ENCODE data around the gene NFATC2. TPM values are rescaled to one million over a fixed set of nuclear protein-coding genes. Genes with fewer than 3 reads are reported as not detected.

NFATC2 gene
- total RNA-seq, 1 donor from 2014 or later, result 3.9 TPM

DNA sequence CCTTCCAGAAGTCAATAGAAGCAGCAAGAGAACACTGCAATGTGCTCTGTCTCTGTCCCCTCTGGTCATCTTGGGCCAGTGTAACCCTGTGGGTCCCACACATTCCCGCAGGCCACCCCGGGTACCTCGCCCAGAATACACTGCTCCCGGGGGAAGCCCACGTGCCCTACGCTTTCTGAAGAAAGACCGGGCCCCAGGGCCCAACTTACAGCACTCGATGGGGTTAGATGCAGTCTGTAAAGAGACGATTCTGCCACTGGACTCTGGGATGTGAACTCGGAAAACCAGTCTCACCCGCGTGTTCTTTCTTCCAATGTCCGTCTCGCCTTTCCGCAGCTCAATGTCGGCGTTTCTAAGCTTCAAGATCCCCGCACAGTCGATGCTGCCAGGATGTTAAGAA, 68.7 kb downstream of the NFATC2 start:
- peaks cover 4% of the 10 kb centered on the region for H3K9me3 Mint-ChIP-seq (ENCODE audit: unreplicated experiment)
- H3K27ac ChIP-seq (ENCODE audit: low read depth, low read length), result no peak overlapping the region
- DNase-seq (ENCODE audit: low read depth) (no peak), FAIRE-seq (no peak)
- no peaks in the 10 kb centered on the region for H3K36me3 ChIP-seq (ENCODE audit: insufficient read depth, low read length)
- H3K4me3 Mint-ChIP-seq (ENCODE audit: unreplicated experiment), result no peak overlapping the region
- H3K9me3 ChIP-seq (ENCODE audit: insufficient read depth, low read depth, low read length), result no peaks in the 10 kb centered on the region
- H3K9ac ChIP-seq (ENCODE audit: low read length), result no peak overlapping the region
- H3K4me1 ChIP-seq (ENCODE audit: insufficient read depth, low read length), result no peaks in the 10 kb centered on the region
- H3K4me3 ChIP-seq (ENCODE audit: insufficient read depth, low read depth, low read length), result no peak overlapping the region
- H3K4me1 Mint-ChIP-seq (ENCODE audit: low read depth, unreplicated experiment), result peaks cover 4% of the 10 kb centered on the region
- H3K79me2 ChIP-seq (ENCODE audit: insufficient read depth, low read length), result no peaks in the 10 kb centered on the region
- no peaks in the 10 kb centered on the region for H3K27me3 ChIP-seq (ENCODE audit: insufficient read depth, low read length)
- H2AFZ ChIP-seq (ENCODE audit: low read depth, low read length), result no peak overlapping the region
- TF ChIP-seq EZH2 (IDR thresholded peaks at IDR 0.05; ENCODE audit: insufficient read depth, low read length), result no peak
- TF ChIP-seq, protein P1, sequence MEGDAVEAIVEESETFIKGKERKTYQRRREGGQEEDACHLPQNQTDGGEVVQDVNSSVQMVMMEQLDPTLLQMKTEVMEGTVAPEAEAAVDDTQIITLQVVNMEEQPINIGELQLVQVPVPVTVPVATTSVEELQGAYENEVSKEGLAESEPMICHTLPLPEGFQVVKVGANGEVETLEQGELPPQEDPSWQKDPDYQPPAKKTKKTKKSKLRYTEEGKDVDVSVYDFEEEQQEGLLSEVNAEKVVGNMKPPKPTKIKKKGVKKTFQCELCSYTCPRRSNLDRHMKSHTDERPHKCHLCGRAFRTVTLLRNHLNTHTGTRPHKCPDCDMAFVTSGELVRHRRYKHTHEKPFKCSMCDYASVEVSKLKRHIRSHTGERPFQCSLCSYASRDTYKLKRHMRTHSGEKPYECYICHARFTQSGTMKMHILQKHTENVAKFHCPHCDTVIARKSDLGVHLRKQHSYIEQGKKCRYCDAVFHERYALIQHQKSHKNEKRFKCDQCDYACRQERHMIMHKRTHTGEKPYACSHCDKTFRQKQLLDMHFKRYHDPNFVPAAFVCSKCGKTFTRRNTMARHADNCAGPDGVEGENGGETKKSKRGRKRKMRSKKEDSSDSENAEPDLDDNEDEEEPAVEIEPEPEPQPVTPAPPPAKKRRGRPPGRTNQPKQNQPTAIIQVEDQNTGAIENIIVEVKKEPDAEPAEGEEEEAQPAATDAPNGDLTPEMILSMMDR (IDR thresholded peaks at IDR 0.05; ENCODE audit: insufficient read depth, low read depth, low read length), result no peak
- H3K27me3 Mint-ChIP-seq (ENCODE audit: low read depth, unreplicated experiment), result no peaks in the 10 kb centered on the region
- no peaks in the 10 kb centered on the region for H4K20me1 ChIP-seq (ENCODE audit: insufficient read depth, low read length)
- peaks cover 10% of the 10 kb centered on the region for H3K36me3 Mint-ChIP-seq (ENCODE audit: low read depth, unreplicated experiment)
- no peak overlapping the region for H3K4me2 ChIP-seq (ENCODE audit: low read length)
- H3K27ac Mint-ChIP-seq (ENCODE audit: unreplicated experiment), result no peak overlapping the region

DNA sequence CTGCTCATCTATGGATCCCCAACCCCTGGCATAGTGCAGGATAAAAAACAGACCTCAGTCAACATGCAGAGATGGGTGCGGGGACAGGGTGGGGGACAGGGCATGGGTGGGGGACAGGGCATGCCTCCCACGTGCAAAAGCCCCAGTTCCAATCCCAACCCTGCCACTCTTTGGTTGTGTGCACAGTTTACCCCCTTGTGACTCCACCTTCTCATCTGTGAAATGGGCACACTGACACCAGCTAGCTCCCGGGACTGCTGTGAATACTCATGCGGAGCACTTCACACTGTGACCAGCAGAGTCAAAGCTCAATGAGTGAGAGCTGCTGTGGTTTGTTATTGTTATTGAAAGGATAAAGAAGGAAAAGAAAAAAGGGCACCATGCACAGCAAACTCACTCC, 69.3 kb downstream of the NFATC2 start:
- no peak for FAIRE-seq
- Mint-ChIP-seq H3K4me3 (ENCODE audit: unreplicated experiment) (no peak overlapping the region), H3K27ac (ENCODE audit: unreplicated experiment) (no peak overlapping the region)

DNA sequence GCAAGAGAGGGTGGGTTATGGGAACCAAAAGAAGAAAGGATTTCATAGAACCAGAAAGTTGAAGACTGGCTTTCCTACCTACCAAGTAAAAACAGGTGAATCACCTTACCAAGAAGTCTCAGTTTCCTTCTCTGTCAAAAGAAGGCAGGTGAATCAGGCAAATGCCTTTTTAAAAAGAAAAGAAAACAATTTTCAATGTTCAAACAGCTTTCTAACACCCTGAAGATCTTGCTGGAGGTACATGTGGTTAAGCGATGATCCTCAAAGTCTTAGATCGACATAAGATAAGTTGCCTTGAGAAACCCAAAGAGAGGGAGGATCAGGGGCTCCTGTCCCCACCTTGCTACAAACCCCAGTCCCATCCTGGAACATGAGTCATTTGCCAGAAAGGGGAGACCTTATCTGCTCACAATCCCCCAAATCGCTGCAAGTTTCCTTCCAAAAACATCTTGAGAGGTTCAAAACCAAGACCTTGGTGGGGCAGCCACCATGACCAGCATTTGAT, 71.6 kb downstream of the NFATC2 start:
- TF ChIP-seq, protein P1 (IDR thresholded peaks at IDR 0.05; ENCODE audit: insufficient read depth, low read depth, low read length), result no peak
- no peaks in the 10 kb centered on the region for H3K79me2 ChIP-seq (ENCODE audit: insufficient read depth, low read length)
- H3K27ac ChIP-seq (ENCODE audit: low read depth, low read length), result no peak overlapping the region
- Mint-ChIP-seq H3K27me3 (ENCODE audit: low read depth, unreplicated experiment) (no peaks in the 10 kb centered on the region), H3K36me3 (ENCODE audit: low read depth, unreplicated experiment) (peaks cover 6% of the 10 kb centered on the region), H3K27ac (ENCODE audit: unreplicated experiment) (no peak overlapping the region), H3K4me3 (ENCODE audit: unreplicated experiment) (no peak overlapping the region), H3K9me3 (ENCODE audit: unreplicated experiment) (no peaks in the 10 kb centered on the region), H3K4me1 (ENCODE audit: low read depth, unreplicated experiment) (peaks cover 4% of the 10 kb centered on the region)
- H2AFZ ChIP-seq (ENCODE audit: low read depth, low read length), result no peak overlapping the region
- H3K4me1 ChIP-seq (ENCODE audit: insufficient read depth, low read length), result no peaks in the 10 kb centered on the region
- no peaks in the 10 kb centered on the region for H3K27me3 ChIP-seq (ENCODE audit: insufficient read depth, low read length)
- no peak overlapping the region for H3K4me3 ChIP-seq (ENCODE audit: insufficient read depth, low read depth, low read length)
- FAIRE-seq, result no peak
- H3K36me3 ChIP-seq (ENCODE audit: insufficient read depth, low read length), result no peaks in the 10 kb centered on the region
- H3K4me2 ChIP-seq (ENCODE audit: low read length), result no peak overlapping the region
- H4K20me1 ChIP-seq (ENCODE audit: insufficient read depth, low read length), result no peaks in the 10 kb centered on the region
- H3K9me3 ChIP-seq (ENCODE audit: insufficient read depth, low read depth, low read length), result no peaks in the 10 kb centered on the region
- DNase-seq (ENCODE audit: low read depth), result no peak
- no peak overlapping the region for H3K9ac ChIP-seq (ENCODE audit: low read length)

More for the DNA sequence above, 69.3 kb downstream of the NFATC2 start:
- H3K9me3 ChIP-seq (ENCODE audit: insufficient read depth, low read depth, low read length), result no peaks in the 10 kb centered on the region
- no peak overlapping the region for H2AFZ ChIP-seq (ENCODE audit: low read depth, low read length)
- Mint-ChIP-seq H3K36me3 (ENCODE audit: low read depth, unreplicated experiment) (peaks cover 10% of the 10 kb centered on the region), H3K27me3 (ENCODE audit: low read depth, unreplicated experiment) (no peaks in the 10 kb centered on the region), H3K4me1 (ENCODE audit: low read depth, unreplicated experiment) (peaks cover 4% of the 10 kb centered on the region), H3K9me3 (ENCODE audit: unreplicated experiment) (peaks cover 4% of the 10 kb centered on the region)
- no peaks in the 10 kb centered on the region for H3K27me3 ChIP-seq (ENCODE audit: insufficient read depth, low read length)
- H3K36me3 ChIP-seq (ENCODE audit: insufficient read depth, low read length), result no peaks in the 10 kb centered on the region
- H3K27ac ChIP-seq (ENCODE audit: low read depth, low read length), result no peak overlapping the region
- H3K4me2 ChIP-seq (ENCODE audit: low read length), result no peak overlapping the region
- H3K4me3 ChIP-seq (ENCODE audit: insufficient read depth, low read depth, low read length), result no peak overlapping the region
- H3K9ac ChIP-seq (ENCODE audit: low read length), result no peak overlapping the region
- no peaks in the 10 kb centered on the region for H4K20me1 ChIP-seq (ENCODE audit: insufficient read depth, low read length)
- TF ChIP-seq EZH2 (IDR thresholded peaks at IDR 0.05; ENCODE audit: insufficient read depth, low read length), result no peak
- TF ChIP-seq, protein P1 (IDR thresholded peaks at IDR 0.05; ENCODE audit: insufficient read depth, low read depth, low read length), result no peak
- no peak for DNase-seq (ENCODE audit: low read depth)
- H3K4me1 ChIP-seq (ENCODE audit: insufficient read depth, low read length), result no peaks in the 10 kb centered on the region
- no peaks in the 10 kb centered on the region for H3K79me2 ChIP-seq (ENCODE audit: insufficient read depth, low read length)

Measured in astrocyte (in vitro differentiated cells and primary cell).